Calu3 (cell line): ENCODE data around the gene LETM1. TPM values are rescaled to one million over a fixed set of nuclear protein-coding genes. Genes with fewer than 3 reads are reported as not detected.
A peak's percentile ranks its signal among the peaks of the same experiment; 100 is the strongest.

Experiments used
- Bru-seq: library from RNA; stranded (reverse); fragments of 400-500 nt; gene quantifications from one replicate; lab custom pipeline; 2021; lab: Mats Ljungman, UMichigan
- BruChase-seq, 2 experiments: library from RNA; stranded (reverse); fragments of 400-500 nt; gene quantifications; one replicate each; lab custom pipeline; 2021; lab: Mats Ljungman, UMichigan
- BruUV-seq: library from RNA; stranded (reverse); fragments of 400-500 nt; replicated peaks from 2 replicates; lab custom pipeline; 2021; lab: Mats Ljungman, UMichigan
- CTCF ChIA-PET: fragments of 300-600 bp; sonication (Branson Sonifier 250); formaldehyde crosslinking; loops from one replicate; lab custom pipeline; 2022; ENCODE audit warnings: antibody characterized with exemption; lab: Charles Lee
- DNase-seq: peaks from one replicate; pipeline ENCODE4 v3.0.0; 2022
- H3K27ac Mint-ChIP-seq: one replicate; pipeline ENCODE4 v1.8.0; 2022; ENCODE audit warnings: mixed read lengths; ENCODE audit not compliant: unreplicated experiment
- H3K27me3 Mint-ChIP-seq: one replicate; pipeline ENCODE4 v1.8.0; 2022; ENCODE audit warnings: mixed read lengths; ENCODE audit not compliant: unreplicated experiment
- H3K36me3 Mint-ChIP-seq: one replicate; pipeline ENCODE4 v1.8.0; 2022; ENCODE audit warnings: mild to moderate bottlenecking, moderate library complexity, mixed read lengths; ENCODE audit not compliant: insufficient read depth, unreplicated experiment
- H3K4me1 Mint-ChIP-seq: one replicate; pipeline ENCODE4 v1.8.0; 2022; ENCODE audit warnings: mild to moderate bottlenecking, low read depth, mixed read lengths; ENCODE audit not compliant: unreplicated experiment
- H3K4me3 Mint-ChIP-seq: one replicate; pipeline ENCODE4 v1.8.0; 2022; ENCODE audit warnings: mild to moderate bottlenecking, low read depth, moderate library complexity, mixed read lengths; ENCODE audit not compliant: unreplicated experiment
- H3K9me3 Mint-ChIP-seq: one replicate; pipeline ENCODE4 v1.8.0; 2022; ENCODE audit warnings: low read depth, mixed read lengths; ENCODE audit not compliant: unreplicated experiment
- CTCF ChIP-seq: fragments of 200-600 bp; IDR thresholded peaks from one replicate; pipeline ENCODE4 v1.8.0; 2022; ENCODE audit warnings: antibody characterized with exemption; ENCODE audit not compliant: unreplicated experiment
- intact Hi-C: fragments of 100-400 bp; cut with micrococcal nuclease; formaldehyde crosslinking; loops from one replicate; pipeline ENCODE4 v1.10.0; 2022; ENCODE audit not compliant: unreplicated experiment
- long read RNA-seq: library from polyadenylated mRNA; stranded (forward); transcript quantifications from one replicate; pipeline ENCODE4 v2.0.0, GENCODE V29; 2022
- total RNA-seq: library from RNA; stranded (reverse); gene quantifications from 2 replicates; pipeline ENCODE4 v1.2.3, GENCODE V29; 2022

Gene LETM1
- total RNA-seq (47.2 and 56.7 TPM in 2 replicates), Bru-seq, nascent RNA (percentile 61 among the genes with signal in this experiment), BruChase-seq, experiment 1, labeled RNA remaining after a 6-hour chase (percentile 77 among the genes with signal in this experiment), BruChase-seq, experiment 2, labeled RNA remaining after a 2-hour chase (percentile 69 among the genes with signal in this experiment)
- long read RNA-seq, full-length matches to known transcripts = 9 of 33 reads
- long read RNA-seq, partial matches to known transcripts = 2 of 33 reads
- long read RNA-seq, other reads (novel, unspliced or antisense) = 22 of 33 reads

DNA sequence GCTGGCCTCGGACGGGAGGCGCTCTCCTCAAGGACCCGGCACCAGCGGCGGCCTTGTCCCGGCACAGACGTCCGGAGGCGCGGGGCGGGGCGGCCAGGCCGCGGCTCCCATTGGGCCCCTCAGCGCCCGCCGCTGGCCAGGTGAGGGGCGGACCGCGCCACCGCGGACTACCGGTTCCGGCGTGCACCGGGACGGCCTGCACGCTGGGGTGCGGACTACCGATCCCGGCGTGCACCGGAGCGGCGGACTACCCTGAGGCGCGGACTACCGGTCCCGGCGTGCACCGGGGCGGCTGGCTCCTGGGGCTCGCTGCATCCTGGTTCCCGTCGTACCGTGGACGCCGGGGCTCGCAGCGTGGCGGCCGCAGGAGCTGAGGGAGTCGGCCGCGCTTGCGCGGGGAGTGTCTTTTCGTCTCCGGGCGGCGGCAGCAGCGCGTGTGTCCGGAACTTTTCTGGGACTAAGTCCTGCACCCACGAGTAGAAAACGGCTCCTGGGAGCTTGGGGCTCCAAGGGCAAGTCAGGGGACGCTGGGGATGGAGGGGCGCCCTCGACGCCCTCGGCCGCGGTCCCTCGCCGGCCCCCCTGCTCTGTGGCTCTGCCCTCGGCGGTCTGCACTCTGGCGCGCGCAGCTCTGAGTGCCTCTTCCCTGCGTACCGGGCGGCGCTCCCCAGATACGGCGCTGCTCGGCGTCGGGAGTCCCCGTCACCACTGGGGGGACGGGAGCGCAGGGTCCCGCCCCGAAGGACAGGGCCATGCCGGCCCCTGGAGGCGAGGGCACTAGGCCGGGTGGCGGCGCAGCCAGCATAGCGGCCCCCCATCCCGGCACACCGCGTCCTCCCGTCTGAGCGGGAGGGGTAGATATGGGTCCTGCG, at the start of gene LETM1:
Gene LETM1, minus strand, starts transcription at position 86 of the 872 bp plus-strand sequence. CDS start 206 bp downstream, outside the sequence.
- no peak within 1 kb of the TSS for H3K27ac Mint-ChIP-seq
- no peak for TF ChIP-seq CTCF
- H3K36me3 Mint-ChIP-seq = peaks cover 39% of the 10 kb centered on the region
- H3K27me3 Mint-ChIP-seq = peaks cover 13% of the 10 kb centered on the region
- intact Hi-C loops = no loop called here
- H3K4me3 Mint-ChIP-seq = peak within 1 kb of the TSS; percentile 72
- H3K9me3 Mint-ChIP-seq = no peaks in the 10 kb centered on the region
- TSS peak; percentile 38 for BruUV-seq
- peak; percentile 95 for DNase-seq
- CTCF ChIA-PET = interaction anchor here (0.7 to 1.3 kb wide), 3 partner anchors 14 to 54 kb away, joined by 4 to 5 read pairs (median 4); partner anchors contain the start of gene NSD2
- H3K4me1 Mint-ChIP-seq = peaks cover 19% of the 10 kb centered on the region

GRCh38 chr4:1904042-1904441, 48.1 kb upstream of the LETM1 start:
- no peak for TF ChIP-seq CTCF
- CTCF ChIA-PET = no interaction called here
- no peaks in the 10 kb centered on the region for H3K27me3 Mint-ChIP-seq
- intact Hi-C loops = no loop called here
- BruUV-seq = no TSS peak
- H3K4me1 Mint-ChIP-seq = peaks cover 14% of the 10 kb centered on the region
- no peak for DNase-seq
- no peak overlapping the region for H3K27ac Mint-ChIP-seq
- no peak overlapping the region for H3K4me3 Mint-ChIP-seq
- no peaks in the 10 kb centered on the region for H3K9me3 Mint-ChIP-seq
- H3K36me3 Mint-ChIP-seq = peaks cover 27% of the 10 kb centered on the region

DNA sequence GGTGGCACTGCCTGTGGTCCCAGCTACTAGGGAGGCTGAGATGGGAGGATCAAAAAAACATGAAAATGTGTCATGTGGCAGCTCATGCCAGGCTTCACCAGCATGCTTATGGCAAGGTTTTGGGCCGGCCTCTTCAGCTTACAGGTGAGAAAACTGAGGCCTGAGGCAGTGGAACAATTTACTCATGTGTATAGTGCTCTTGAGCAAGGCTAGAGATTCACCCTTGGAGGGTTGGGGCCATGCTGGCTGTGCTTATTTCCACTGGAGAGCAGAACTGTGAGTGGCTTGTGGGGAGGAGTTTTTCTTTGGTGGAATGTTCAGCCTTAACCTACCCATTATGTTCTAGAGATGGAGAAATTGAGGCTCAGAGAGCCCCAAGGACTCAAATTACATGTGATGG, 47.1 kb upstream of the LETM1 start:
- no peak for TF ChIP-seq CTCF
- Mint-ChIP-seq H3K4me1 (peaks cover 10% of the 10 kb centered on the region), H3K27me3 (no peaks in the 10 kb centered on the region), H3K9me3 (no peaks in the 10 kb centered on the region), H3K36me3 (peaks cover 30% of the 10 kb centered on the region), H3K27ac (no peak overlapping the region), H3K4me3 (no peak overlapping the region)
- intact Hi-C loops = no loop called here
- CTCF ChIA-PET = no interaction called here
- DNase-seq = no peak
- BruUV-seq = no TSS peak

DNA sequence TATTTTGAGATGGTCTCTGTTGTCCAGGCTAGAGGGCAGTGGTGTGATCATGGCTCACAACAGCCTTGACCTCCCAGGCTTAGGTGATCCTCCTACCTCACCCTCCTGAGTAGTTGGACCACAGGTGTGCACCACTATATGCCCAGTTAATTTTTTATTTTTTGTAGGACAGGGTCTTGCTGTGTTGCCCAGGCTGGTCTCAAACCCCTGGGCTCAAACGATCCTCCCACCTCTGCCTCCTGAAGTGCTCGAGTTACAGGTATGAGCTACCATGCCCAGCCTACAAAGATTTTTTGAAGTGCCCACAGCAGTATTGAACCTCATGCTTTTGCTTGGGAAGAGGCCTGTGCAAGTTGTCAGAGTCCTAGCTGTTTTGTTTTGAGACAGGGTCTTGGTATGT, 46.3 kb upstream of the LETM1 start:
- no peaks in the 10 kb centered on the region for H3K27me3 Mint-ChIP-seq
- CTCF ChIA-PET = no interaction called here
- no peak overlapping the region for H3K27ac Mint-ChIP-seq
- H3K9me3 Mint-ChIP-seq = no peaks in the 10 kb centered on the region
- DNase-seq = no peak
- H3K4me1 Mint-ChIP-seq = peaks cover 8% of the 10 kb centered on the region
- no peak overlapping the region for H3K4me3 Mint-ChIP-seq
- no peak for TF ChIP-seq CTCF
- intact Hi-C loops = no loop called here
- peaks cover 30% of the 10 kb centered on the region for H3K36me3 Mint-ChIP-seq
- BruUV-seq = no TSS peak
